Endothelial cell of umbilical vein (primary cell): ENCODE results near the gene HOXD4. TPM values are rescaled to one million over a fixed set of nuclear protein-coding genes. Genes with fewer than 3 reads are reported as not detected.

Experiments
- BruUV-seq: library from RNA; stranded (reverse); fragments of 400-500 nt; replicated peaks from 2 replicates; lab custom pipeline; 2021; lab: Mats Ljungman, UMichigan
- CTCF ChIA-PET: fragments of 300-600, 350-600 bp; sonication (Branson Sonifier 250); formaldehyde crosslinking; loops from one replicate; lab custom pipeline; 2021; ENCODE audit warnings: antibody characterized with exemption, inconsistent platforms; lab: Charles Lee
- POLR2A ChIA-PET: fragments of 300-600, 350-600 bp; sonication (Branson Sonifier 250); formaldehyde crosslinking; loops from one replicate; lab custom pipeline; 2021; ENCODE audit warnings: antibody characterized with exemption, inconsistent platforms; lab: Charles Lee
- DNase-seq: peaks from one replicate; pipeline ENCODE4 v3.0.0-alpha.2; 2011; ENCODE audit warnings: low read depth, low spot score
- FAIRE-seq: peaks from 2 replicates; lab custom pipeline; 2011; peaks lifted over from hg19 to GRCh38; lab: Jason Lieb, UNC
- H2AFZ ChIP-seq: 2 replicates; pipeline ENCODE4 v1.6.0; 2012; ENCODE audit warnings: low read depth, low read length, control low read depth, inconsistent platforms
- H3K27ac ChIP-seq: 2 replicates; pipeline ENCODE4 v1.5.1; 2011; ENCODE audit warnings: low read depth, mild to moderate bottlenecking, control low read depth, low read length, moderate library complexity; ENCODE audit not compliant: insufficient read depth
- H3K27me3 ChIP-seq, 2 experiments: 2 replicates each; pipeline versions ENCODE4 v1.6.0 to v1.6.1; 2011; ENCODE audit warnings: low read length in 2 of 2, mixed read lengths in 1 of 2; ENCODE audit not compliant: control insufficient read depth in 2 of 2, insufficient read depth in 2 of 2
- H3K36me3 ChIP-seq, 2 experiments: 2 replicates in 1 of 2; 3 replicates in 1 of 2; pipeline ENCODE4 v1.5.1; 2011; ENCODE audit warnings: low read length in 2 of 2, mild to moderate bottlenecking in 1 of 2, moderate library complexity in 1 of 2; ENCODE audit not compliant: control insufficient read depth in 2 of 2, insufficient read depth in 2 of 2; ENCODE audit errors: extremely low read depth in 1 of 2
- H3K4me1 ChIP-seq: 3 replicates; pipeline ENCODE4 v1.5.1; 2011; ENCODE audit warnings: mild to moderate bottlenecking, low read length; ENCODE audit not compliant: control insufficient read depth, insufficient read depth; ENCODE audit errors: extremely low read depth
- H3K4me2 ChIP-seq: 2 replicates; pipeline ENCODE4 v1.6.1; 2011; ENCODE audit warnings: low read length, control low read depth, mixed read lengths; ENCODE audit not compliant: insufficient read depth
- H3K4me3 ChIP-seq, 3 experiments: fragments of 200-600 bp in 1 of 3; sonication (generic), shearing (Covaris generic) in 1 of 3; replicated peaks in 1 of 3; 2 replicates each; pipeline ENCODE4 v1.5.1; 2011 to 2016; ENCODE audit warnings: control low read depth in 3 of 3, low read length in 3 of 3, mild to moderate bottlenecking in 2 of 3, inconsistent platforms in 1 of 3, low read depth in 1 of 3, moderate library complexity in 1 of 3; ENCODE audit not compliant: insufficient read depth in 1 of 3
- H3K79me2 ChIP-seq: 2 replicates; pipeline ENCODE4 v1.6.0; 2012; ENCODE audit warnings: low read length, inconsistent platforms; ENCODE audit not compliant: control insufficient read depth, insufficient read depth
- H3K9ac ChIP-seq: replicated peaks from 2 replicates; pipeline ENCODE3; 2011; ENCODE audit warnings: low read length, control low read depth; ENCODE audit not compliant: insufficient read depth; ENCODE audit errors: extremely low read depth
- H3K9me1 ChIP-seq: replicated peaks from 3 replicates; pipeline ENCODE4 v1.6.0; 2011; ENCODE audit warnings: mild to moderate bottlenecking, low read length; ENCODE audit not compliant: control insufficient read depth, insufficient read depth; ENCODE audit errors: extremely low read depth
- H3K9me3 ChIP-seq: replicated peaks from 2 replicates; pipeline ENCODE4 v1.5.1; 2012; ENCODE audit warnings: low read length, inconsistent platforms; ENCODE audit not compliant: control insufficient read depth, insufficient read depth
- H4K20me1 ChIP-seq: replicated peaks from 2 replicates; pipeline ENCODE3; 2011; ENCODE audit warnings: mild to moderate bottlenecking, low read length; ENCODE audit not compliant: control insufficient read depth, insufficient read depth; ENCODE audit errors: extremely low read depth
- EZH2 ChIP-seq: IDR thresholded peaks from 2 replicates; pipeline ENCODE4 v1.6.1; 2012; ENCODE audit warnings: borderline replicate concordance, low read depth, mild to moderate bottlenecking, moderate library complexity, low read length, inconsistent platforms; ENCODE audit not compliant: severe bottlenecking
- GATA2 ChIP-seq: IDR thresholded peaks from 2 replicates; pipeline ENCODE4 v1.7.0; 2011; ENCODE audit warnings: low read depth, mild to moderate bottlenecking, moderate library complexity, mixed read lengths, low read length; ENCODE audit not compliant: insufficient read length, insufficient read depth
- JUN ChIP-seq: IDR thresholded peaks from 2 replicates; pipeline ENCODE4 v1.6.1; 2011; ENCODE audit warnings: borderline replicate concordance, low read depth; ENCODE audit not compliant: insufficient read length, insufficient read depth
- MYC ChIP-seq: IDR thresholded peaks from one replicate; pipeline ENCODE4 v1.6.1; 2011; ENCODE audit warnings: mild to moderate bottlenecking, low read depth, low read length
- dilution Hi-C: fragments of 300-500 bp; cut with MboI; formaldehyde crosslinking; loops from one replicate; pipeline ENCODE4 v1.15.0; 2019; ENCODE audit warnings: low sequenced_read_pairs; ENCODE audit not compliant: extremely low pct_ligation_motif_present
- intact Hi-C: fragments of 100-400 bp; cut with micrococcal nuclease; formaldehyde crosslinking; loops from one replicate; pipeline ENCODE4 v1.10.0; 2022
- polyA plus RNA-seq, 4 experiments: library from polyadenylated mRNA; depleted of rRNA in 3 of 4; stranded (reverse) in 3 of 4; unstranded in 1 of 4; fragments of >200 nt; gene quantifications; 2 replicates each; pipeline versions ENCODE4 v1.2.1 to v1.2.3, GENCODE V29; 2011 to 2012; ENCODE audit warnings: missing spikeins in 1 of 4
- total RNA-seq: library from RNA; stranded (reverse); gene quantifications from 2 replicates; pipeline ENCODE4 v1.2.3, GENCODE V29; 2021
- TF ChIP-seq, protein P1 (sequence below): IDR thresholded peaks from 2 replicates; pipeline ENCODE4 v1.6.1; 2011; ENCODE audit not compliant: insufficient read depth, insufficient read length
- TF ChIP-seq, protein P2 (sequence below), 2 donors: IDR thresholded peaks; 1 replicate in 1 of 2; 2 replicates in 1 of 2; pipeline ENCODE4 v1.5.1; 2011; ENCODE audit warnings: low read length in 2 of 2, mild to moderate bottlenecking in 2 of 2, moderate library complexity in 2 of 2, control low read depth in 1 of 2, inconsistent platforms in 1 of 2, low read depth in 1 of 2; ENCODE audit not compliant: insufficient read depth in 1 of 2; ENCODE audit errors: extremely low read depth in 1 of 2

Gene HOXD4
- total and polyA plus RNA-seq, 2 donors (not counting 3 experiments of a cell fraction or from before 2014, with no cell fraction given), result 7.6 to 13.7 TPM

DNA sequence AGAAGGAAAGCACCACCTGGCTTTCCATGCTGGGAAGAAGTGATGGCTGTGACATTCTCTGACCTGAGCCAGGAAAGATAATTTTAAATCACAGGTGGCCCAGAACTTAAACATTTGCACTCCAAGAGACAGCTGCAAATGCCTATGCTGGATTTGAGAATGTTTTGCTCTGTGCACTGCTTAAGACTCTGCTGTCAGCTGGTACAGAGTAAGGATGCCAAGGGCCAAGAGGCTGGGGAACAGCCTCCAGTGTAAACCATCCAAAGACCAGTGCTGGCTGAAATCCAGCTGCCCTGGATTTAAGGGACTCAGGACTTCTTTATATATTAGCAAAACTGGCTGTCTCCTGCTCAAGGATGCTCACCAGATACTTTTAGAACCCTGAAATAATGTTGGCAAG lies 18.0 kb upstream of the HOXD4 start:
- H3K4me1 ChIP-seq, result peaks cover 47% of the 10 kb centered on the region
- no peaks in the 10 kb centered on the region for H3K36me3 ChIP-seq
- H3K4me3 ChIP-seq, result no peak overlapping the region
- intact Hi-C loops (no loop called here), dilution Hi-C loops (loop anchor here (25.0 kb wide), 1 partner anchor 504 kb away; no protein-coding TSS in a partner anchor)
- no peak overlapping the region for H3K27ac ChIP-seq
- ChIA-PET POLR2A (no interaction called here), CTCF (interaction anchor here (1.2 to 10.1 kb wide), 8 partner anchors 45 to 1015 kb away, joined by 3 to 458 read pairs (median 26); no protein-coding TSS in a partner anchor)
- H2AFZ ChIP-seq, result no peak overlapping the region
- TF ChIP-seq GATA2 (no peak), JUN (no peak), MYC (no peak), EZH2 (no peak)
- TF ChIP-seq, protein P1, sequence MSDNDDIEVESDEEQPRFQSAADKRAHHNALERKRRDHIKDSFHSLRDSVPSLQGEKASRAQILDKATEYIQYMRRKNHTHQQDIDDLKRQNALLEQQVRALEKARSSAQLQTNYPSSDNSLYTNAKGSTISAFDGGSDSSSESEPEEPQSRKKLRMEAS, result no peak
- TF ChIP-seq, protein P2, sequence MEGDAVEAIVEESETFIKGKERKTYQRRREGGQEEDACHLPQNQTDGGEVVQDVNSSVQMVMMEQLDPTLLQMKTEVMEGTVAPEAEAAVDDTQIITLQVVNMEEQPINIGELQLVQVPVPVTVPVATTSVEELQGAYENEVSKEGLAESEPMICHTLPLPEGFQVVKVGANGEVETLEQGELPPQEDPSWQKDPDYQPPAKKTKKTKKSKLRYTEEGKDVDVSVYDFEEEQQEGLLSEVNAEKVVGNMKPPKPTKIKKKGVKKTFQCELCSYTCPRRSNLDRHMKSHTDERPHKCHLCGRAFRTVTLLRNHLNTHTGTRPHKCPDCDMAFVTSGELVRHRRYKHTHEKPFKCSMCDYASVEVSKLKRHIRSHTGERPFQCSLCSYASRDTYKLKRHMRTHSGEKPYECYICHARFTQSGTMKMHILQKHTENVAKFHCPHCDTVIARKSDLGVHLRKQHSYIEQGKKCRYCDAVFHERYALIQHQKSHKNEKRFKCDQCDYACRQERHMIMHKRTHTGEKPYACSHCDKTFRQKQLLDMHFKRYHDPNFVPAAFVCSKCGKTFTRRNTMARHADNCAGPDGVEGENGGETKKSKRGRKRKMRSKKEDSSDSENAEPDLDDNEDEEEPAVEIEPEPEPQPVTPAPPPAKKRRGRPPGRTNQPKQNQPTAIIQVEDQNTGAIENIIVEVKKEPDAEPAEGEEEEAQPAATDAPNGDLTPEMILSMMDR (IDR thresholded peaks at IDR 0.05; ENCODE audit: extremely low read depth in 1 of 2, insufficient read depth in 1 of 2, low read depth in 1 of 2, low read length in 2 of 2), result no peak
- no TSS peak for BruUV-seq
- H3K27me3 ChIP-seq, result no peaks in the 10 kb centered on the region
- peaks cover 39% of the 10 kb centered on the region for H3K79me2 ChIP-seq
- no peak overlapping the region for H3K4me2 ChIP-seq
- H3K9ac ChIP-seq, result no peak overlapping the region
- no peaks in the 10 kb centered on the region for H3K9me3 ChIP-seq
- H4K20me1 ChIP-seq, result no peaks in the 10 kb centered on the region
- DNase-seq (peak; percentile 32), FAIRE-seq (no peak)
- H3K9me1 ChIP-seq, result no peaks in the 10 kb centered on the region
